GM12891 (cell line): ENCODE measurements around the gene CFAP77.

Source experiments
- POLR2A ChIP-seq: IDR thresholded peaks from 2 replicates; pipeline ENCODE4 v1.6.1; 2011; ENCODE audit warnings: low read depth, low read length, control low read depth
- POLR2AphosphoS5 ChIP-seq: IDR thresholded peaks from 2 replicates; pipeline ENCODE4 v1.6.1; 2011; ENCODE audit warnings: low read depth, low read length, control low read depth
- POU2F2 ChIP-seq: IDR thresholded peaks from 2 replicates; pipeline ENCODE4 v1.6.1; 2011; ENCODE audit warnings: low read depth, mild to moderate bottlenecking, control low read depth, low read length, moderate library complexity

DNA sequence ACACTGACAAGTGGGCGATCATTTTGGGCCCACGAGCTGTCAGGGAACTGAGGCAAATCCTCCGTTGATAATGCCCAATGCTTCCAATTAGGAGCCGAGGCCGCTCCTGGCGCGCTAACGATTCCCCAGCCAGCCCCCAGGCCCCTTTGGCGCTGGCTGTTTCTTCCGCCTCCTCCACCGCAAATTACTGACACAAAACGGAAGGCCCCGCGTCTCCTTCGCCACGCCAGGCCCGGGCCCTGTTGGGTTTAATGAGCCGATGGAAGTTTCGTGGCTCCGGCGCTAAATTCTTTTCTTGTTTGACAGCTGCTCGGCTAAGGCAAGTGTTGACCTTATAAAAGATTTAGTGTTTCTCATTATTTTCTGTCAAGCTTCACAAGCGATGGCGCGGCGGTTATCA is 146.7 kb downstream of the CFAP77 start:
- no peak for TF ChIP-seq POLR2A
- TF ChIP-seq POLR2AphosphoS5 = no peak
- TF ChIP-seq POU2F2 = no peak
